H1 (cell line): ENCODE measurements around the gene PSMB5.

Experiments used
- CTCF ChIP-seq, 3 experiments: IDR thresholded peaks; 1 replicate in 2 of 3; 2 replicates in 1 of 3; pipeline versions ENCODE4 v1.5.1 to v1.6.1; 2011; ENCODE audit warnings: low read length in 3 of 3, mild to moderate bottlenecking in 3 of 3, inconsistent platforms in 2 of 3, low read depth in 1 of 3, moderate library complexity in 1 of 3; ENCODE audit not compliant: insufficient read depth in 1 of 3; ENCODE audit errors: control extremely low read depth in 1 of 3
- FOSL1 ChIP-seq: IDR thresholded peaks from 2 replicates; pipeline ENCODE4 v1.6.1; 2011; ENCODE audit warnings: mild to moderate bottlenecking, low read depth, low read length, moderate library complexity; ENCODE audit not compliant: insufficient read depth
- GABPA ChIP-seq: IDR thresholded peaks from 2 replicates; pipeline ENCODE4 v1.6.1; 2011; ENCODE audit warnings: mild to moderate bottlenecking, low read length, moderate library complexity, borderline replicate concordance; ENCODE audit not compliant: insufficient read depth

GRCh38 chr14:23006188-23006534 lies 28.5 kb downstream of the PSMB5 start:
- TF ChIP-seq GABPA, result no peak
- no peak for TF ChIP-seq CTCF (IDR thresholded peaks at IDR 0.05; ENCODE audit: control extremely low read depth in 1 of 3, insufficient read depth in 1 of 3, low read depth in 1 of 3, low read length in 3 of 3)
- TF ChIP-seq FOSL1, result no peak
